ENCODE data around the gene PPP1R12A. TPM values are rescaled to one million over a fixed set of nuclear protein-coding genes. Genes with fewer than 3 reads are reported as not detected.

PPP1R12A gene
- total RNA-seq, 1 experiment from 2014 or later = 52.0 TPM

GRCh38 chr12:79927772-79928474, 7.0 kb downstream of the PPP1R12A start:
- ATAC-seq (no peak), DNase-seq (ENCODE audit: low read depth, low spot score) (no peak)
- Histone ChIP-seq H3K9ac (ENCODE audit: low read length) (no peak overlapping the region), H3K36me3 (ENCODE audit: control insufficient read depth in 1 of 2, insufficient read depth in 2 of 2, low read length in 2 of 2) (no peaks in the 10 kb centered on the region), H4K20me1 (ENCODE audit: insufficient read depth) (0 out of 2 replicates have a peak, but pooled peaks cover 6% of the 10 kb centered on the region), H3K79me2 (ENCODE audit: insufficient read depth, low read length) (peaks cover 99% of the 10 kb centered on the region), H3K27me3 (ENCODE audit: insufficient read depth, low read length) (no peaks in the 10 kb centered on the region), H2AFZ (ENCODE audit: low read depth, low read length, poor library complexity, severe bottlenecking) (no peak overlapping the region), H3K4me1 (ENCODE audit: control insufficient read depth in 1 of 2, insufficient read depth in 2 of 2, low read length in 2 of 2) (peaks cover 0 to 1% of the 10 kb centered on the region in 2 experiments; a peak in 2 of 4 replicates), H3K9me3 (ENCODE audit: control insufficient read depth in 1 of 2, insufficient read depth in 1 of 2, low read depth in 1 of 2, low read length in 2 of 2) (no peaks in the 10 kb centered on the region), H3K27ac (ENCODE audit: low read depth, low read length) (no peak overlapping the region), H3K4me2 (ENCODE audit: low read length) (no peak overlapping the region), H3K9me2 (ENCODE audit: insufficient read depth) (no peaks in the 10 kb centered on the region), H3K4me3 (replicated peaks in 1 of 2; ENCODE audit: low read depth in 1 of 2, low read length in 2 of 2) (no peak overlapping the region)
- no TSS peak for BruUV-seq (replicated peaks)
- ChIA-PET CTCF (no interaction called here), RAD21 (ENCODE audit: low non-redundant PET in 1 of 2, low total read pairs in 2 of 2, uncharacterized antibody in 2 of 2, unreplicated experiment in 2 of 2) (no interaction called here), POLR2A (no interaction called here)
- intact Hi-C loops (cut with micrococcal nuclease) = no loop called here
- TF ChIP-seq FOSL1 (IDR thresholded peaks at IDR 0.05; ENCODE audit: low read depth) (no peak), CEBPB (IDR thresholded peaks at IDR 0.05; ENCODE audit: low read depth) (no peak), POLR2A (IDR thresholded peaks at IDR 0.05; ENCODE audit: borderline replicate concordance, extremely low read depth, insufficient read depth, insufficient read length) (no peak), MAX (IDR thresholded peaks at IDR 0.05) (no peak), ZNF274 (IDR thresholded peaks at IDR 0.05; ENCODE audit: low read depth, low read length) (no peak), SRF (IDR thresholded peaks at IDR 0.05; ENCODE audit: low read depth) (no peak), JUND (IDR thresholded peaks at IDR 0.05) (no peak), YY1 (IDR thresholded peaks at IDR 0.05; ENCODE audit: extremely low read depth, insufficient replicate concordance, low read depth, low read length) (no peak)
- TF ChIP-seq, protein P1, sequence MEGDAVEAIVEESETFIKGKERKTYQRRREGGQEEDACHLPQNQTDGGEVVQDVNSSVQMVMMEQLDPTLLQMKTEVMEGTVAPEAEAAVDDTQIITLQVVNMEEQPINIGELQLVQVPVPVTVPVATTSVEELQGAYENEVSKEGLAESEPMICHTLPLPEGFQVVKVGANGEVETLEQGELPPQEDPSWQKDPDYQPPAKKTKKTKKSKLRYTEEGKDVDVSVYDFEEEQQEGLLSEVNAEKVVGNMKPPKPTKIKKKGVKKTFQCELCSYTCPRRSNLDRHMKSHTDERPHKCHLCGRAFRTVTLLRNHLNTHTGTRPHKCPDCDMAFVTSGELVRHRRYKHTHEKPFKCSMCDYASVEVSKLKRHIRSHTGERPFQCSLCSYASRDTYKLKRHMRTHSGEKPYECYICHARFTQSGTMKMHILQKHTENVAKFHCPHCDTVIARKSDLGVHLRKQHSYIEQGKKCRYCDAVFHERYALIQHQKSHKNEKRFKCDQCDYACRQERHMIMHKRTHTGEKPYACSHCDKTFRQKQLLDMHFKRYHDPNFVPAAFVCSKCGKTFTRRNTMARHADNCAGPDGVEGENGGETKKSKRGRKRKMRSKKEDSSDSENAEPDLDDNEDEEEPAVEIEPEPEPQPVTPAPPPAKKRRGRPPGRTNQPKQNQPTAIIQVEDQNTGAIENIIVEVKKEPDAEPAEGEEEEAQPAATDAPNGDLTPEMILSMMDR (IDR thresholded peaks at IDR 0.05 in 2 of 3, conservative IDR thresholded peaks at IDR 0.05 in 1 of 3; ENCODE audit: borderline replicate concordance in 1 of 3, insufficient read depth in 1 of 3, low read depth in 2 of 3, low read length in 2 of 3) = no peak
